H1 (cell line): ENCODE data around the gene EED. TPM values are rescaled to one million over a fixed set of nuclear protein-coding genes. Genes with fewer than 3 reads are reported as not detected.

Experiments
- CREB1 ChIP-seq: IDR thresholded peaks from 2 replicates; pipeline ENCODE4 v1.6.1; 2012; ENCODE audit warnings: inconsistent platforms
- E2F6 ChIP-seq: IDR thresholded peaks from 2 replicates; pipeline ENCODE4 v1.6.1; 2012; ENCODE audit warnings: inconsistent platforms
- EP300 ChIP-seq, 2 experiments: IDR thresholded peaks; 1 replicate in 1 of 2; 2 replicates in 1 of 2; pipeline ENCODE4 v1.6.1; 2011 to 2012; ENCODE audit warnings: low read depth in 2 of 2, low read length in 2 of 2, mild to moderate bottlenecking in 2 of 2, borderline replicate concordance in 1 of 2, inconsistent platforms in 1 of 2, moderate library complexity in 1 of 2
- GTF2F1 ChIP-seq: IDR thresholded peaks from 2 replicates; pipeline ENCODE4 v1.6.1; 2012; ENCODE audit warnings: low read depth, low read length, improper control_type of control experiment, borderline replicate concordance
- HDAC6 ChIP-seq: IDR thresholded peaks from one replicate; pipeline ENCODE4 v1.7.1; 2012; ENCODE audit warnings: low read depth, mild to moderate bottlenecking, inconsistent platforms, low read length, moderate library complexity
- NANOG ChIP-seq: IDR thresholded peaks from 2 replicates; pipeline ENCODE4 v1.6.1; 2011; ENCODE audit warnings: low read length, low read depth, mild to moderate bottlenecking, inconsistent platforms; ENCODE audit not compliant: insufficient read depth, poor library complexity, severe bottlenecking
- SUZ12 ChIP-seq: fragments of 200-600 bp; sonication (generic); IDR thresholded peaks from 2 replicates; pipeline ENCODE4 v1.6.1; 2012; ENCODE audit warnings: mild to moderate bottlenecking, inconsistent platforms, low read length, moderate library complexity, mixed read lengths
- TAF7 ChIP-seq: optimal IDR thresholded peaks from 2 replicates; pipeline ENCODE3; 2011; ENCODE audit warnings: low read depth, mild to moderate bottlenecking, inconsistent platforms, low read length, moderate library complexity, borderline replicate concordance
- TBP ChIP-seq: IDR thresholded peaks from 2 replicates; pipeline ENCODE4 v1.6.1; 2011; ENCODE audit warnings: low read depth, low read length, improper control_type of control experiment
- TEAD4 ChIP-seq: IDR thresholded peaks from 2 replicates; pipeline ENCODE4 v1.6.1; 2012; ENCODE audit warnings: low read depth, low read length, inconsistent platforms, mixed read lengths
- polyA plus RNA-seq, 7 experiments: library from polyadenylated mRNA; depleted of rRNA in 3 of 7; stranded (reverse) in 5 of 7; unstranded in 2 of 7; fragments of >200 nt in 5 of 7; fragments of 200-250 nt in 2 of 7; gene quantifications; 1 replicate in 5 of 7; 2 replicates in 1 of 7; 4 replicates in 1 of 7; pipeline versions ENCODE4 v1.2.1 to v1.2.3, GENCODE V29; 2011 to 2013; ENCODE audit warnings: missing spikeins in 2 of 7, mixed read lengths in 2 of 7
- total RNA-seq: library from RNA; stranded (reverse); fragmentation: NEBNext Ultra II Directional; extraction: Animal tissue kit (Norgen Biotek cat#: 25700); gene quantifications from 2 replicates; pipeline ENCODE4 v1.2.1, GENCODE V29; 2021

EED gene
- total and polyA plus RNA-seq, 2 of the 8 experiments (the other 6 are each of a cell fraction or from before 2014, with no cell fraction given) = 12.6 to 26.9 TPM

DNA sequence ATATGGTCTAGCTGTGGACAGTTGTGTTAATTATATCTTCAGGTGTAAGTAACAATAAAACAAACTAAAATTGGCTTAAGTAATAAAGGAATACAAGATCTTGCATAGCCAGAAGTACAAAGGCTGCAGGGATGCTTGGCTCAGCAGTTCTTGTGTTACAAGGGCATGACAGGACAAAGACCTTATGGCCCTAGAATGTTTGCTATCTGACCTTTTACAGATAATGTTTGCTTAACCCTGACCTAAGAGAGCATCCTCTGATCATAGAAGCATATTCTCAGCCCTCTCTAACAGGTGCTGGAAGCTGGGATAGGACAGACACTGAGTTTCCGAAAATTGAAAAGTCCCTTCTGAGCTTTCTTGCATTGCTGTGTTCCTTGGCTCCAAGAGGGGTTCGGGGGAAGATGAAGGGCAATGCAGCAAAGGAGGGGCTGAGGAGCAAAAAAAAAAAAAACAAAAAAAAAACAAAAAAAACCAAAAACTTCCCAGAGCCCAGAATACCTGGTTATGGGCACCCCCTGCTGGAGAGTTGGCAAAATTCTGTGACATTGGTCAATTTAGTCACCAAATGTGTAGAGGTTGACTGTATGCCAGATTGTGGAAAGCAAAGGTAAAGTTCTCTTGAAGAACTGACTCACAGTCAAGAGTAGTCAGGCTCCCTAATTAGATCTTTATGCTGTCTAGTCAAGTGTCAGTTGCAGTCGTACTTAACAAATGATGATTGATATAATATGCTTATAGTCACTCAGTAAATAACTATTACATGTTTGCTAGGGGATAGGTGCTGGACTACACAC is 47.1 kb downstream of the EED start (continued):
- TF ChIP-seq E2F6 = no peak
- TF ChIP-seq SUZ12 = no peak
- no peak; the same call in 1 of the 2 replicates for TF ChIP-seq TEAD4
- TF ChIP-seq HDAC6 = no peak
- TF ChIP-seq NANOG = no peak
- TF ChIP-seq TBP = no peak
- no peak for TF ChIP-seq EP300 (IDR thresholded peaks at IDR 0.05; ENCODE audit: borderline replicate concordance in 1 of 2, low read depth in 2 of 2, low read length in 2 of 2)
- TF ChIP-seq TAF7 = no peak
- TF ChIP-seq CREB1 = no peak
- no peak for TF ChIP-seq GTF2F1
